LoVo (cell line): ENCODE data around the gene DEF6.

Source experiments
- DNase-seq: peaks from one replicate; pipeline ENCODE4 v3.0.0-alpha.2; 2016; ENCODE audit warnings: low spot score

Gene DEF6

DNA sequence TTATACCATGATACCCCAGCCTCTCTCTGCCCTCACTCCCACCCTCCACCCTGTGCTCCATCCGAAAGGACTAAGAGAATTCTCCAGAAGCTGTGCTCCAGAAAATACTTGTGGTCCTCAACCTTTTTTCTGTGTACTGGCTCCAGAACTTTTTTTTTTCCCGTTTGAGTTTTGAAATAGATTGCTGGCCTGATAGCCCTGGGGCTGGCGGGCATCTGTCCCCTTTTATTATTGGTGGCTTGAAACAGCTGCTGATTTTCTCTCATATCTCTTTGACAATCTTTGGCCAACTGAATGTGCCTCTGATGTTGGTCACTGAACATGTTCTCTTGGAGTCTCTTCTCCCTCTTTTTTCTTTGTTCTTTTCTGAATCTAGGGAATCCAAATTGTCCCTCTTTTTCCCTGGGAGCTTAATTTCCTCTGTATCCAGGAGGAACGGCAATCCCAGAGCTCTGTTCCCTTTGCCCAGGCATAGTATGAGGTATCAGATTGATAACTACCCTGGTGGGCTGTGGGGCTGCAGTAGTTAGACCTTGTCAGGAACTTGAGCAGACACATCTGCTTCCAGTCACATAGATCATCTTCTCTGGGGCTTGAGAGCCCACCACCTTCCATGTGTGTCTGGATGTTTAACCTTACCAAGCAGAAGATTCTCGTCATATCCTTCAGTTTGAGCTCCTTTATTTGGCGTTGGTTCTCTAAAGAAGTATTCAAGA is 46.4 kb downstream of the DEF6 start:
- DNase-seq: no peak

DNA sequence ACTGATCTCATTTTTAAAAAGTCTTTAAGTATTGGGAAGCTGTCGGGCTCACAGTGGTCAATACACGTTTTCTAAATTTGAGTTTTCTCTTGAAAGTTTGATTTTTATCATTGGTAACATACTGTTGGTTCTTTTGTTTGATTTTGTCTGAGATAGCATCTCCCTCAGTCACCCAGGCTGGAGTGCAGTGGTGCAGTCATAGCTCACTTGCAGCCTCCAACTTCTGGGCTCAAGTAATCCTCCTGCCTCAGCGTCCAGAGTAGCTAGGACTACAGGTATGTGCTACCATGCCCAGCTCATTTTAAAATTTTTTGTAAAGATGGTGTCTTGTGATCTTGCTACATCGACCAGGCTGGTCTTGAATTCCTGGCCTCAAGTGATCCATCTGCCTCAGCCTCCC is 53.8 kb downstream of the DEF6 start:
- DNase-seq: no peak

DNA sequence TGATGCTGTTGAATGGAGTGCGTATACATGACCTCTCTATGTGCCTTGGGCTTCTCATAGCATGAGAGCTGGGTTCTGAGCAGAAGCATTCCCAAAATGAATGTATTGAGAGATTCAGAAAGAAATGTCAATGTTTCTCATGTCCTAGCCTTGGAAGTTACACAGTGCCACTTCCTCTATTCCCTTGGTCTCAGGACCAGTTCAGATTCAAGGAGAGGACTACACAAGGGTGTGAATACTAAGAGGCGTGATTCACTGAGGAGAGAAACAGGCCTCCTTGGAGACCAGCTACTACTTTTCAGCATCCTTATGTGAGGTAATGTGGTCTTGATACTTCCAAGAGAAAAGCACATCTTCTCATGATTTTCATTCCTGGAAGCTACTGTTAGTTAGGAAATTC is 55.1 kb downstream of the DEF6 start:
- no peak for DNase-seq

DNA sequence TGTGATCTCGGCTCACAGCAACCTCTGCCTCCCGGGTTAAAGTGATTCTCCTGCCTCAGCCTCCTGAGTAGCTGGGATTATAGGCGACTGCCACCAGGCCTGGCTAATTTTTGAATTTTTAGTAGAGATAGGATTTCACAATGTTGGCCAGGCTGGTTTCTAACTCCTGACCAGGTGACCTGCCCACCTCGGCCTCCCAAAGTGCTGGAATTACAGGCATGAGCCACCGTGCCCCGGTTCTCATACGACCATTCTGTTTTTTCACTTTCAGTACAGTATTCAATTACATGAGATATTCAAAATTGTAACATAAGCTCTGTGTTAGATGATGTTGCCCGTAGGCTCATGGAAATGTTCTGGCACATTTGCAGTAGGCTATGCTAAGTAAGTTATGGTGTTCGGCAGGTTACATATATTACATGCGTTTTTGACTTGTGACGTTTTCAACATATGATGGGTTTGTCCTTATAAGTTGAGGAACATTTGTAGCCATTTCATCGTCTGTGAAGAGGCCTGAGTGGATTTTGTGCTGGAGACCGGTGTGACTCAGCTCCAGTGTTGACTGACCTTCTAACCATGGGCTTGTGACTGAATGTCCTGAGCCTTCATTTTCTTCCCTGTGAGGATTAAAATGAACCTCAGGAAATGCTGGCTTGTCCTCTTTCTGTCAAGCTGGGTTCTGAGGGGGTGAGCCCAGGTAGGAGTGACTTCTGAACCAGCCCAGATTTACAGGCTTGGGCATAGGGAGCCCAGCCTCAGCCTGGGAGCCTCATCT is 56.9 kb downstream of the DEF6 start:
- no peak for DNase-seq

DNA sequence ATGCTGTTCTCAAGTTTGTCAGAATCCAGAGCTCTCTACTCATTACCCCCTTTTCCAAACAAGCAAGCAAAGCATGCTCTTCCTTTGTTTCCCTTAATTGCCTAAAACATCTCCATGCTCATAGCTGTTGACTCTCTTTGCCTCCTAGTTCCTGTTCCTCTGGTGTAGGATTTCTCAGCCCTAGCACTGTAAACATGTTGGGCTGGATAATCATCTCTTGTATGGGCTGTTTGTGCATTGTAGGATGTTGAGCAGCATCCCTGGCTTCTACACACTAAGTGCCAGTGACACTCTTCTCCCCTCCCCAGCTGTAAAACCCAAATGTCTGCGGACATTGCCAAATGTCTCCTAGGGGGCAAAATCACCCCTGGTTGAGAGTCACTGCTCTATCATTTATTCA is 58.8 kb downstream of the DEF6 start:
- no peak for DNase-seq

DNA sequence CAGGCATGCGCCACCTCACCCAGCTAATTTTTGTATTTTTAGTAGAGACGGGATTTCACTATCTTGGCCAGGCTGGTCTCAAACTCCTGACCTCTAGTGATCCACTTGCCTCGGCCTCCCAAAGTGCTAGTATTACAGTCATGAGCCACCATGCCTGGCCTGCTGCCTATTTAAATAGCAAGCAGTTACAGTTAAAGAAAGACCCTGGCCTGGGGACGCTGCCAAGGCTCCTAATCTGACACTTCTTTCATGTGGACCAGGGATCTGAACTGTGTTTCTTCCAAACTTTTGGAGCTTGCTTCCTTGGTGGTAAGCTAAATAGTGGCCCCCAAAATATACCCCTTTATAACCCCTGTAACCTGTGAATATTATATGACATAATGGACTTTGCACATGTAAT is 60.1 kb downstream of the DEF6 start:
- DNase-seq: no peak

DNA sequence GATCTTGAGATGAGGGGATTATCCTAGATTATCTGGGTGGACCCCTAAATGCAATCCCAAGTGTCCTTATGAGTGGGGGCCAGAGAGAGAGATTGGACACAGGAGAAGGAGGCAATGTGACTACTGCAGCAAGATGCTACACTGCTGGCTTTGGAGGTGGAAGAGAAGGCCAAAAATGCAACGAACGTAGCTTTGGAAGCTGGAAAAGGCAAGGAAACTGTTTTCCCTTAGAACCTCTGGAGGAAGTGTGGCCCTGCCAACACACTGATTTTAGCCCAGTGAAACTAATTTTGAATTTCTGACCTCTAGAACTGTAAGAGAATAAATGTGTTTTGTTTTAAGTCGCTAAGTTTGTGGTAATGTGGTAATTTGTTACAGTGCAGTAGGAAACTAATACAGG is 60.5 kb downstream of the DEF6 start:
- DNase-seq: no peak

DNA sequence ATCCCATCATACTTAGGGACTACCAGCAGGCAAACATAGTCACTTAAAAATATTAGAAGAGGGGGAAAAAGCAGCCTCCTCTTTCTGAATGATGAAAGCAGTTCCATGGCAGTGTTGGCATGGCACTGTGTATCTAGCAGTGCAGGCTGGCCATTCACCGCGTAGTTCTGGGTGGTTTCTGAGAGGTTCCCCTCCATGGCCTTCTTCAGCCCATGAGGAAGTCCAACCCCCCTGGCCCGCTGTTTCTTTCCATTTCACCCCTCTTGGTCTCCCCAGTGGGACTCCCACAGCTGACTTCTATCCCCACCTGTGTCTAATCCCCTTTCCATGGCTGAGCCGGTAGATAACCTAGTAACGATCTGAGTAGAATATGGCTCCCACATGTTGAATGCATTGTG is 61.7 kb downstream of the DEF6 start:
- DNase-seq: no peak

DNA sequence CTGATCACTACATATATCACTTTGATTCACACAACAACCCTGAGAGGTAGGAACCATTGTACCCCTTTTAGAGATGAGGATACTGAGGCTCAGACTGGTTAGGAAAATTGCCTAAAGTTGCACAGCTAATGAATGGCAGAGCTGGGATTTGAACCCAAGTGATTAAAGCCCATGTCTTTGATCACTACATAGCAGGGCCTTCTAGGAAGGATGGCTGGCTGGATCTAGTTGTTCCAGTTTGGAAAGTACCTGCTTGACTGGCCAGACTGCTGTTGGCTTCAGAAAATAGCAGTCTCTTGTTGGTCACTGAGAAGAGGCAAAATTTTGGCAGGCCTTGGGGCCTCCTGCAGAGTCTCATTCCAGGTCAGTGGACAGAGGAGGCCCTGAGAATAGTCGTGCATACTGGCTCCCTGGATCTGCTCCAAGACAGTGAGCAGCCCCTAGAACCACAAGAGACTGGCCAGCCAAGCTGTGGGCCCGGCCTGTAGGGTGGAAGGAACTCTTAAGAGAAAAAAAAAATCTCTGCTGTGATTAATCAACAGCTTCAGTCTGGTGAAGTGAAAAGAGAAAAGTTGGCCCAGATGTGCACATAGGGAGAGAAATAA is 62.2 kb downstream of the DEF6 start:
- no peak for DNase-seq

DNA sequence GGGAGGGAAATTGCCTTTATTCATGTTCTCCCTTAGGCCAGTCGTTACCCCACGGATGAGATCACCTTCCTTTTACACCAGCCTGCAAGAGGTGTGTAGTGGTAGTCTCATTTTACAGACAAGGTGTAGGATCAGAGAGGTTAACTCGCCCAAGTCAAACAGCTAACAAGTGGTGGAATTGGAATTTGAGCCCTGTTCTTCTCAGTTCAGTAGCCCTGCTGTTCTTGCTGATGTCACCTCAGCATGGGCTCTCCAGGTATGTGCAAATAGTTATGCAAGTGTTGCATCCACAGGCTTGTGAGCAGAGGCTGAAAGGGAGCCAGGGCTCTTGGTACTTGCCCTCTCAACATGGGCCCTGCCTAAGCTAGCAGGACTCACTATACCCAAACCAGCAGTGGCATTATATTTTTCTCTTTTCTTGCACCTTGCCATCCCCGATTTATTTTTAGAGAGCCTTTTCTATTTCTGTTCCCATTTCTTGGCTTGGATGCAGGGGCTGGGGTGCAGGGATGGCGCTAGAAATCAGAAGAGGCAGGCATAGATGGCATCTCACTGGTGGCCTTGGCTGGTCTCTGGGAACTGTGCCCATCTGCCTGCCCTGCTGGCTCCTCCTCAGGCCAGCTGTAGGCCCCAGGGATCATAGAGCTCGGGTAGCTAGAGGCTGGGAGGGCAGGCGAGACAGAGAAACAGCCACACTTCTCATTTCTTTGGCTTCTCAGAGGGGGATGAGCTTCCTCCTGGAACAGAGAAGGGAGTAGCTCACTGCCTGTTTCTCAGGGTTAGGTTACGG is 62.9 kb downstream of the DEF6 start:
- no peak for DNase-seq

DNA sequence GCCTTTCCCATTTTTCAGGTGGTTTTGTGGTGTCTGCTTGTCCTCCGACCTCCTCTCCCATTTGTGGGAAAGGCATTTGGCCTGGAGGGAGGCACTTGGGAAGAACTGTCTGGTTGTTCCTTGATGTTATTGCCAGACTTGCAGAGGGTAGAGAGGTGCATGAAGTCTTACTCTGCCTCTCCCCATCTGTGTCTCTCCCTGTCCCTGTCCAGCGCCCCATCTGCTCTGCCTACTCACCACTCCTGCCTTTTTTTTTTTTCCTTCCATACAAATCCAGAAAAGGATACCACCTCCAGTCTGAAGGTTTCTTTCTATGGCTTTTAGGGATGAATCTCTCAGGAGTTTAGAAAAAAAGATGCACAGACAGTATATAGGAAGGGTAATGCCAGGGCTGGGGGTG is 64.6 kb downstream of the DEF6 start:
- DNase-seq: no peak

DNA sequence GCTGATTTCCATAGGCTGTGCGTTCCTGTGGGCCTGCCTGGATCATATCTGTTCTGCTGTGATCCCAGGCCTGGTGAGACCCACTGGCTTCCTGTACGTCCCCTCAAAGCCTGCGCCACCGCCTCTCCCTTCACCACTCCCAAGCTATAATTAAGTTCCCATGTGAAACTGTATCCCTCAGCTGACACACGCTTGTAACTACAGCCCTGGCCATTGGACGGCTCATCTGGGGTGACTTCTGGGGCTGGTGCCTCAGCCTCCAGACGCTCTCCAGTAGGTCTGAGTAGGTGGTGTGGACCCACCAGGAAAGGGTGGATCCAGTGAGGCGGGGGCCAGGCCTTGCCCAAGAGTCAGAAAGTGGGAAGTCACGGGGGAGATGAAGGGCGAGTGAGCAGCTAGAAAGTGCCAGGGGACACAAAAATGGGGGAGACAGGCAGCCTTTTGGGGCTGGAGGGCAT is 65.7 kb downstream of the DEF6 start:
- DNase-seq: no peak

DNA sequence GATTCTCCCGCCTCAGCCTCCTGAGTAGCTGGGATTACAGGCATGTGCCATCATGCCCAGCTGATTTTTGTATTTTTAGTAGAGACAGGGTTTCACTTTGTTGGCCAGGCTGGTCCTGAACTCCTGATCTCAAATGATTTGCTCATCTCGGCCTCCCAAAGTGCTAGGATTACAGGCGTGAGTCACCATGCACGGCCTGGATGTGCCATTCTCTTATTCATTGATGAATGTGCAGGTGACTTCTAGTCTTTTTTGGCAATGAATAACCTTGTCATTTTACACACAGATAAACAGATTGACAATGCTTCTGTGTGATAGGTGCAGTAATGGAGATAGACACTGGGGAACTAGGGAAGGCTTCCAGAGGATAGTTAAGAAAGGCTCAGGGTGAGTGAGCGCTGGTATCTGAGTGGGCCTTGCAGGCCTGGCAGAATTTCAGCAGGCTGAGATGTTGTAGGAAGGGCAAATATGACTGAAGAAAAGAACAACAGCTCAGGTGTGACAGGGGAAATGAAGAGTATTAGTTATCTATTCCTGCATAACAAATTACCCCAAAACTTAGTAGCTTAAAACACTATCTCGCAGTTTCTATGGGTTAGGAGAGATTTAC is 68.1 kb downstream of the DEF6 start:
- no peak for DNase-seq

DNA sequence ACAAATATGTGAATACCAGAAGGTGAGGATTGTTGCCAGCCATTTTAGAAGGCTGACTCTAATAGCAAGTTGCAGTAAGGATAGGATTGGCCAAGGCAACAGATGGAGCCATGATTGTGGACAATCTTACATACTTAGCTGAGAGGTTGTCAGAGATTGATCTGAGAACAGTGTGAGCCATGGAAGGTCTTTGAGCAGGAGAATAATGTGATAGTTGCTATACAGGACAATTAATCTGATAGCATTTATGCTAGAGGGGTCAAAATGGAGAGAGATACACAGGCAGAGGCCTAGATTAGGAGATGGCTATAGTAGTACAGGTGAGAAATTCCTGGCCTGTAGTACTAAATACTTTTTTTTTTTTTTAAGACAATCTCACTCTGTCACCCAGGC is 68.6 kb downstream of the DEF6 start:
- no peak for DNase-seq

DNA sequence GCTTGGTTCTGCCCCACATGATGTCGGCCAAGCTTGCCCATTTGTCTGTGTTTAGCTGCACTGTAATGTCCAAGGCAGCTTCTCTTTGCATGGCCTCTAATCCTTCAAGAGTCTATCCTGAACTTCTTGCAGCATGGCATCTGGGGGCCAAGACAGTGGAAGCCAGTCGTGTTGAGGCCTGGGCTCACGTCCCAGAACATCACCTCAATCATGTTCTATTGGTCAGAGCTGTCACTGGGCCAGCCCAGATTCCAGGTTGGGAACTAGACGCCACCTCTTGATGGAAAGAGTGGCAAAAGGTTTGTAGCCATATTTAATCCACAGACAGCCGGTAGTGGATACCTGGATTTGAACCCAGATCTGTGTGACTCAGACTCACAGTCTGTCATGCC is 70.0 kb downstream of the DEF6 start:
- no peak for DNase-seq

DNA sequence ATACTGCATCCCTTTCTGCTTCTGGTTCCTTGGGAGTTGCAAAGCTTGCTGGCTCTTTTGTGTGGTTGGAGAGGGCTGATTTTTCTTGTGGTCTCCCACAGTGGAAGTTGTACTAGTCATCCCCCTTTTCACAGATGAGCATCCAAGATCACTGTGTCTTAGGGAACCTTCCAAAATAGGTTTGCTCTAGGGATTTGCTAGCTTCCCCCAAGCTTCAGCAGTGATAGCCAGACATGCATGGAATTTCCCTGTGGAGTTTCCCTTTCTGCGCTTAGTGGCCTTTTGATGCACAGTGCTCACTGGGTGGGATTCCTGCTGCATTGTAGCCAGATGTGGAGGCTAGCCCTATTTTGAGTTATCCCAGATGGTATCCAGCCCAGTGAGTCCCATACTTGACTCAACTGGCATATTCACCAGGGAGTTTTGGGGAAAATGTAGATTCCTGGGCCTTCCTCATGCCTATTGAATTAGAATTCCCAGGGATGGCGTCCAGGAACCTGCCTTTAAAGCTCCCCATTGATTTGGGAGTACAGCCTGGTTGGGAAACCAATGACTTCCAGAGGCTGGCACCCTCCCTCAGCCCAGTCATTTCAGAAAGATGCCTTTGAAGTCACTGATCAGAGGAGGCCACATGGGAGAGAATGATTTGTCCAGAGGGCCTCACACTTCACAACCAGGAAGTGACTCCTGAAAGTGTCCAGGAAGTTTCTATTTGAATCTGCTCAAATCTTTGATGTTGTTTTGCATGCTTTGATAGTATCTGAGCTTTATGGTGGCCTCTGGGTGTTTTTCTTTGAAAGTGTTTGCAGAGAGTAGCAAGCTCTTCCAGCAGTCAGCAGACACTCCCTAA is 70.6 kb downstream of the DEF6 start:
- peak; percentile 76 for DNase-seq

DNA sequence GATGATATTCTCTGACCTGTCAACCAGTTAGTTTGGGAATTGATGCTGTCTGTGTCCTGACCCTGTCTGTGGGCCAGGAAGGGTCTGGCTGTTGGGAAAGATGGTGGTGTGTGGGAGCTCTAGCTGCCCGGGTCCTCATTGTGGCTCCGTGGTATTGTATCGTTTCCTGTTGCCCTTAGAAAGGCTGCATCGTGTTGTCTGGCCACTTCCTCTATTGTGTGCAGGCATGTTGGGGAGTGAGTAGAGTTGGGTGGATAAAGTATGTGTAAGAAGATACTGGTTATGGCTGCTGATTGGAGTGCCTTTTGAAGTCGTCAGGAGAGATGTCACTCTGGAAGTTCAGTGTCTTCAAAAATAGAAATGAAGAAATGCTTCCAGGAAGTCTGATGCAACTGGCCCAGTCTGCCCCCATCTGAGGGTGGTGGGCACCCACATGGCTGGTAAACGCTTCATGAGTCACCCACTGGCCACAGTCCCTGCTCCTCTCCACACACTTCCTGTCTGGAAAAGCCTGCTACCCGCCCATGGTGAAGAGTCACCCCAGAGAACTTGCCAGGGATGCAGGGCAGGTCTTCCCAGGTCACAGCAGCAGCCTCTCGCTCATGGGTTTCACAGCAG is 72.6 kb downstream of the DEF6 start:
- peak; percentile 63 for DNase-seq

DNA sequence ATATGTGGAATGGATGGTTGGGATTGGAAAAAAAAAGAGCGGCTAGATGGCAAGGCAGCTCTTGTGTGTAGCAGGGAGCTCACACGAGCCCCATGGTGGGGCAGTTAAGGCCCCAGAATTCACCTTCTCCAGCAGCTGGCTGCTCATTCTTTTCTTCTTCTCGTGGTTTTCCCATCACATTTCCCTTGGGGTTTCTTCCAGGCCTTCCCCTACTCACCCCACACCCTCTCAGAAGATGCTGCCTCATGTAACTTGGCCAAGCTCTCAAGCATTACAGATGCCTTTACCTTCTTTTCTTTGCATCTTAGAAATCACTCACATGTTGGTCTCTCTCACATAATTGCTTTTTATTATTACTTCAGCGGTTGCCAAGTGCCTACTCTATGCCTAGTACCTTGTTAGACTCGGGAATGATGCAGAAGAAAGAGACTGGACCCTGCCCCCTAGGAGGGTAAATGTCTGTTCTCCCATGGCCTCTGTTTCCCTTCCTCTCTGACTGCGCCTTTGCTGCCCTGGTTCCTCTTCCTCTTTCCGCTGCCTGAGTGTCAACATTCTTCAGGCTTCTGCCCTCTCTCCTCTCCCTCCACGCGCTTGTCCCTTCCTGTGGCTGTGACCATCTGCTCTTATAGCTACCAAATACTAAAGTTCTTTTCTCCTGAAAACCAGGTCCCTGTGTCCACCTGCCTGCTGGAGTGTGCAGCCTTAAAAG is 73.3 kb downstream of the DEF6 start:
- DNase-seq: no peak
